PC-3 (cell line): ENCODE data around the gene FRMPD2.

Experiments used
- EZH2 ChIP-seq: fragments of 300-600 bp; sonication (generic); IDR thresholded peaks from one replicate; pipeline ENCODE4 v1.6.1; 2017; ENCODE audit warnings: antibody characterized with exemption, mild to moderate bottlenecking, low read length; ENCODE audit not compliant: unreplicated experiment
- TF ChIP-seq, protein P1 (sequence below): fragments of 300-600 bp; sonication (generic); conservative IDR thresholded peaks from 2 replicates; pipeline ENCODE4 v1.5.1; 2017; ENCODE audit warnings: antibody characterized with exemption, low read depth, mild to moderate bottlenecking, low read length

DNA sequence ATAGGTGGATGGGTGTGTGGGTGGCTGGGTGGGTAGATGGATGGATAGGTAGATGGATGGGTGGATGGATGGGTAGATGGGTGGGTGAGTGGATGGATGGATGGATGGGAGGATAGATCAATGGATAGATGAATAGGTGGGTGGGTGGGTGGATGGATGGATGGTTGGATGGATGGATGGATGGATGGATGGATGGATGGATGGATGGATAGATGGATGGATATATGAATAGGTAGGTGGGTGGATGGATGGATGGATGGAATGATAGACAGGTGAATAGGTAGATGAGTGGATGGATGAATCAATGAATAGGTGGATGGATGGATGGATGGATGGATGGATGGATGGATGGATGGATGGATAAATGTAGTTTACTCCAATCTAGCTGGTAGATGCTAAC, 52.7 kb downstream of the FRMPD2 start:
- TF ChIP-seq, protein P1, sequence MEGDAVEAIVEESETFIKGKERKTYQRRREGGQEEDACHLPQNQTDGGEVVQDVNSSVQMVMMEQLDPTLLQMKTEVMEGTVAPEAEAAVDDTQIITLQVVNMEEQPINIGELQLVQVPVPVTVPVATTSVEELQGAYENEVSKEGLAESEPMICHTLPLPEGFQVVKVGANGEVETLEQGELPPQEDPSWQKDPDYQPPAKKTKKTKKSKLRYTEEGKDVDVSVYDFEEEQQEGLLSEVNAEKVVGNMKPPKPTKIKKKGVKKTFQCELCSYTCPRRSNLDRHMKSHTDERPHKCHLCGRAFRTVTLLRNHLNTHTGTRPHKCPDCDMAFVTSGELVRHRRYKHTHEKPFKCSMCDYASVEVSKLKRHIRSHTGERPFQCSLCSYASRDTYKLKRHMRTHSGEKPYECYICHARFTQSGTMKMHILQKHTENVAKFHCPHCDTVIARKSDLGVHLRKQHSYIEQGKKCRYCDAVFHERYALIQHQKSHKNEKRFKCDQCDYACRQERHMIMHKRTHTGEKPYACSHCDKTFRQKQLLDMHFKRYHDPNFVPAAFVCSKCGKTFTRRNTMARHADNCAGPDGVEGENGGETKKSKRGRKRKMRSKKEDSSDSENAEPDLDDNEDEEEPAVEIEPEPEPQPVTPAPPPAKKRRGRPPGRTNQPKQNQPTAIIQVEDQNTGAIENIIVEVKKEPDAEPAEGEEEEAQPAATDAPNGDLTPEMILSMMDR: no peak
- no peak for TF ChIP-seq EZH2
